RWPE1 (cell line): ENCODE data around the gene PGAM4.

Experiments
- CTCF ChIA-PET: fragments of 350-600 bp; sonication (Branson Sonifier 250); formaldehyde crosslinking; extraction: SDS; loops from one replicate; lab custom pipeline; 2021; lab: Yijun Ruan, JAX
- POLR2A ChIA-PET: fragments of 400-600 bp; formaldehyde crosslinking; extraction: SDS; loops from one replicate; lab custom pipeline; 2020; ENCODE audit warnings: antibody characterized with exemption; ENCODE audit not compliant: low non-redundant PET; lab: Yijun Ruan, JAX
- DNase-seq: peaks from one replicate; pipeline ENCODE4 v3.0.0; 2012; ENCODE audit warnings: low spot score
- H3K27ac ChIP-seq: fragments of 450-650 bp; 2 replicates; pipeline ENCODE4 v1.5.1; 2017
- TF ChIP-seq, protein P1 (sequence below): fragments of 450-650 bp; conservative IDR thresholded peaks from 2 replicates; pipeline ENCODE4 v1.5.1; 2017; ENCODE audit warnings: low read depth, mild to moderate bottlenecking

PGAM4 gene

DNA sequence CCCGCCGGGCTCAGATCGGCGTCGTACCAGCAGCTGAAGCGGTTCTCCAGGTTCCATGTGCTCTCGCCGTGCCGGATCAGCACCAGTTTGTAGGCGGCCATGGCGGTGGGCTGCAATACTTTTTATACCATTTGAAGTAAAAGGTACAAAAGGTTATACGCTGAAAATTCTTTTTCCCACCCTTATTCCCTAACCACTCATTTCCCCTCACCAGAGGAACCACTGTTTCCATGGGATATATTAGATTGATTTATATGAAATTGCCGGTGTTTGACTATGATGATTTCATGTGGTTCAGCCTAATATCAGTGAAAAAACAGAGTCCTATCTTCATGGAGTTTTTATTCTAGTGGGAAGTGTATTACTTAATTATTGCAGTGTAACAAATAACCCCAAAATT, at the start of gene PGAM4:
Gene PGAM4, minus strand, starts transcription at position 101 of the 400 bp plus-strand sequence. Its CDS starts 0 bp downstream, at position 101.
- TF ChIP-seq, protein P1, sequence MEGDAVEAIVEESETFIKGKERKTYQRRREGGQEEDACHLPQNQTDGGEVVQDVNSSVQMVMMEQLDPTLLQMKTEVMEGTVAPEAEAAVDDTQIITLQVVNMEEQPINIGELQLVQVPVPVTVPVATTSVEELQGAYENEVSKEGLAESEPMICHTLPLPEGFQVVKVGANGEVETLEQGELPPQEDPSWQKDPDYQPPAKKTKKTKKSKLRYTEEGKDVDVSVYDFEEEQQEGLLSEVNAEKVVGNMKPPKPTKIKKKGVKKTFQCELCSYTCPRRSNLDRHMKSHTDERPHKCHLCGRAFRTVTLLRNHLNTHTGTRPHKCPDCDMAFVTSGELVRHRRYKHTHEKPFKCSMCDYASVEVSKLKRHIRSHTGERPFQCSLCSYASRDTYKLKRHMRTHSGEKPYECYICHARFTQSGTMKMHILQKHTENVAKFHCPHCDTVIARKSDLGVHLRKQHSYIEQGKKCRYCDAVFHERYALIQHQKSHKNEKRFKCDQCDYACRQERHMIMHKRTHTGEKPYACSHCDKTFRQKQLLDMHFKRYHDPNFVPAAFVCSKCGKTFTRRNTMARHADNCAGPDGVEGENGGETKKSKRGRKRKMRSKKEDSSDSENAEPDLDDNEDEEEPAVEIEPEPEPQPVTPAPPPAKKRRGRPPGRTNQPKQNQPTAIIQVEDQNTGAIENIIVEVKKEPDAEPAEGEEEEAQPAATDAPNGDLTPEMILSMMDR, result no peak
- no peak for DNase-seq
- POLR2A ChIA-PET, result no interaction called here
- H3K27ac ChIP-seq, result no peak within 1 kb of the TSS
- CTCF ChIA-PET, result no interaction called here

DNA sequence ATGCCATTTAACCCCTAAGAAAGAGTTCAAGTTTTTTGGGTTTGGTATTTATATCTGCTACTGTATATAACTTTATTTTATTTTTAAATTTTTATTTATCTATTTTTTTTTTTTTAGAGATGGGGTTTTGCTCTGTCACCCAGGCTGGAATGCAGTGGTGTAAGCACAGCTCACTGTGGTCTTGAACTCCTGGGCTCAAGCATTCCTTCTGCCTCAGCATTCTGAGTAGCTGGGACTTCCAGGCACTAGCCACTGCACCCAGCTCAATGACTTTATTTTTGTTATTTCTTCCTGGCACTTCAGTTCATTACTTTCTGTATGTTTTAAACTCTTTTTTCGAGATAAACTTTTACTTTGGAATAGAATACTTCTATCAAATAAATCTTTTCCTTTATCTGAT, 42.4 kb upstream of the PGAM4 start:
- H3K27ac ChIP-seq, result no peak overlapping the region
- TF ChIP-seq, protein P1, result no peak
- ChIA-PET POLR2A (no interaction called here), CTCF (interaction anchor here (0.5 to 0.7 kb wide), 2 partner anchors 313 to 776 kb away, joined by 3 read pairs; no protein-coding TSS in a partner anchor)
- DNase-seq, result no peak

DNA sequence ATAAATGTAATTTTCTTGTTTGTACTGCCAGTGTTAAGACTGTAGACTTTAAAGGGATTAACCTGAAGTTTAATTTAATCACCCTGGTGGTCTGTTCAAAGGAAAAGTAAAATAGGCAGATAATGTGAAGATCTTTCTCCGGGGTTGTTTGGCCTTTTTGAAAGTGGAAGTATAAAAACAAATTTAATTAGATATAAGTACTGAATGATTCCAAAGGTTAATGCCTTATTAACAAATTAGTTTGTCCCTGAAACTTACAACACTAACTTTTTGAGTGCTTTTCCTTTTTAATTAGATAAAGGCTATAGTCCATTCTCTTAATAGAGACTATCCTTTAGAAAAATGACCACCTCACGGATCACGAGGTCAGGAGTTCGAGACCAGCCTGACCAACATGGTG, 10.4 kb upstream of the PGAM4 start:
- no peak overlapping the region for H3K27ac ChIP-seq
- CTCF ChIA-PET, result no interaction called here
- POLR2A ChIA-PET, result no interaction called here
- no peak for DNase-seq
- TF ChIP-seq, protein P1, result no peak

GRCh38 chrX:77977518-77977917, 8.1 kb upstream of the PGAM4 start:
- CTCF ChIA-PET, result interaction anchor here (0.5 to 0.6 kb wide), 2 partner anchors 55 to 1353 kb away, joined by 3 read pairs; no protein-coding TSS in a partner anchor
- no peak overlapping the region for H3K27ac ChIP-seq
- TF ChIP-seq, protein P1, result no peak
- POLR2A ChIA-PET, result no interaction called here
- no peak for DNase-seq

DNA sequence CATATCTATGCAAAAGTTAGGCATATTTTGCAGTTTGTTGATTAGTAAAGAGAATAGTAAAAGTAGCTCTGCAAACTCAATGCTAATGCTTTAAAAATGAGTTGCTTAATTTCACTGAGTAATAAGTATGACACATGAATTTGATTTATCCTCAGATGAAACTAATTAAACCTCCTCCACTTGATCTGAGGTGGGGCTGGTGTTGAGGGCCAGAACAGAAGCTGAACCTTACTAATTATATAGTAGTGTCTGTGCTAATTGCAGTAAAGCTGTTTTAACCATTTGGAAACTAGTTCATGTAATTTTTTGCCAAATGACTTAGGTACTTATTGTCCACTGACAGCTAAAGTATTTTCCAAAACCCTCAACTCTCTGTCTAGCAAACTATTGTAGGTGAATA, 7.7 kb upstream of the PGAM4 start:
- H3K27ac ChIP-seq, result no peak overlapping the region
- DNase-seq, result no peak
- POLR2A ChIA-PET, result no interaction called here
- CTCF ChIA-PET, result no interaction called here
- TF ChIP-seq, protein P1, result no peak

GRCh38 chrX:77975755-77976154, 6.3 kb upstream of the PGAM4 start:
- ChIA-PET CTCF (interaction anchor here (0.6 to 0.7 kb wide), 3 partner anchors 22 to 65 kb away, joined by 3 to 4 read pairs (median 3); partner anchors contain the start of gene ATP7A), POLR2A (no interaction called here)
- TF ChIP-seq, protein P1, result no peak
- no peak overlapping the region for H3K27ac ChIP-seq
- no peak for DNase-seq
